T-helper 17 cell (primary cell): Measurements from ENCODE around the gene PRDM2. TPM values are rescaled to one million over a fixed set of nuclear protein-coding genes. Genes with fewer than 3 reads are reported as not detected.

ENCODE experiments used
- ATAC-seq: fragments of 150-1000 bp; cut with Tn5 transposase; 2 replicates; pipeline ENCODE4 v1.10.0; 2021; ENCODE audit warnings: mild to moderate bottlenecking, moderate library complexity
- DNase-seq, 3 donors: peaks; one replicate each; pipeline versions ENCODE4 v3.0.0 to v3.0.0-alpha.2; 2020 to 2021
- H3K9me3 ChIP-seq: one replicate; pipeline ENCODE4 v1.7.0; 2013; ENCODE audit warnings: low read length, mild to moderate bottlenecking; ENCODE audit not compliant: control insufficient read depth, poor library complexity, severe bottlenecking
- H3K27ac Mint-ChIP-seq: one replicate; pipeline ENCODE4 v1.8.0; 2022; ENCODE audit warnings: mild to moderate bottlenecking, moderate library complexity, mixed read lengths
- H3K27me3 Mint-ChIP-seq: one replicate; pipeline ENCODE4 v1.8.0; 2022; ENCODE audit warnings: mixed read lengths
- H3K36me3 Mint-ChIP-seq: one replicate; pipeline ENCODE4 v1.8.0; 2022; ENCODE audit warnings: low read depth, mixed read lengths
- H3K4me1 Mint-ChIP-seq: one replicate; pipeline ENCODE4 v1.8.0; 2022; ENCODE audit warnings: mild to moderate bottlenecking, mixed read lengths
- H3K4me3 Mint-ChIP-seq: one replicate; pipeline ENCODE4 v1.8.0; 2022; ENCODE audit warnings: mild to moderate bottlenecking, moderate library complexity, mixed read lengths
- total RNA-seq, 4 donors: library from RNA in 2 of 4; stranded (reverse) in 2 of 4; gene quantifications; one replicate each; pipeline ENCODE4 v1.2.3 and lab custom pipeline; 2022 to 2026

Gene PRDM2
- total RNA-seq, 2 donors from 2014 or later = 173 to 181 TPM

GRCh38 chr1:13851726-13852125 is 151.7 kb downstream of the PRDM2 start:
- no peaks in the 10 kb centered on the region for H3K9me3 ChIP-seq
- no peak overlapping the region for H3K27ac Mint-ChIP-seq
- peaks cover 2% of the 10 kb centered on the region for H3K36me3 Mint-ChIP-seq
- H3K27me3 Mint-ChIP-seq = no peaks in the 10 kb centered on the region
- H3K4me3 Mint-ChIP-seq = no peak overlapping the region
- DNase-seq (no peak), ATAC-seq (no peak)
- no peaks in the 10 kb centered on the region for H3K4me1 Mint-ChIP-seq

DNA sequence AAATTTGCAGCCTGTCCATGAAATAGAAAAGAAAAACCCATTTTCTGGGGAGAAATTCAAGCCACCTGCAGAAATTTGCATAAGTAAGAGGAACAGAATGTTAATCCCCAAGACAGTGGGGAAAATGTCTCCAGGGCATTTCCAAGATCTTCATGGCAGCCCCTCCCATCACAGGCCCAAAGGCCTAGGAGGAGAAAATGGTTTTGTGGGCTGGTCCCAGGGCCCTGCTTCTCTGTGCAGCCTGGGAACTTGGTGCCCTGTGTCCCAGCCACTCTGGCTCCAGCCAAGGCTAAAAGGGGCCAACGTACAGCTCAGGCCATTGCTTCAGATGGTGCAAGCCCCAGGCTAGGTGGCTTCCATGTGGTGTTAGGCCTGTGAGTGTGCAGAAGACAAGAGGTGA is 155.6 kb downstream of the PRDM2 start:
- H3K27ac Mint-ChIP-seq = no peak overlapping the region
- ATAC-seq (no peak), DNase-seq (no peak)
- no peaks in the 10 kb centered on the region for H3K27me3 Mint-ChIP-seq
- H3K4me1 Mint-ChIP-seq = no peaks in the 10 kb centered on the region
- H3K9me3 ChIP-seq = no peaks in the 10 kb centered on the region
- H3K36me3 Mint-ChIP-seq = no peaks in the 10 kb centered on the region
- no peak overlapping the region for H3K4me3 Mint-ChIP-seq

DNA sequence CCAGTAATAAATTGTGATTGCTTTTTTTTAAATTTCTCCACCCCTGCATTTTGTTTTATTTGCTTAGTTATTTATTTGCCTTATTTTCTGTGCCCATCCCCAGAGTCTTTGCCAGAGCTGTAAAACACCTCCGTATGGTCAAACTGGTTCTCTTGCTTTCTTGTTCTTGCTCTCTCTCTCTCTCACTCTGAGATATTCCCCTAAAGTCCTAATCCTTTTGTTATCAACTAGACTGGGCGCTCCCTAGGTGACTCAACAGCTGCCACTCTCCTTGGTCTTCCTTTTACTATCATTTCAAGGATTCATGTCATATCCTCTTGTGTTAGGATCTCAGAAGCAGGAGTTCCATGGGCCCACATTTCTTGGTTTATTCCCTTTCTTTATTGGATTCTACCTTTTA is 160.0 kb downstream of the PRDM2 start:
- Mint-ChIP-seq H3K4me3 (no peak overlapping the region), H3K27me3 (peaks cover 6% of the 10 kb centered on the region), H3K4me1 (no peaks in the 10 kb centered on the region), H3K36me3 (peaks cover 2% of the 10 kb centered on the region), H3K27ac (no peak overlapping the region)
- no peak for ATAC-seq
- no peaks in the 10 kb centered on the region for H3K9me3 ChIP-seq
- no peak for DNase-seq

- Mint-ChIP-seq H3K27me3 (peaks cover 14% of the 10 kb centered on the region), H3K4me3 (no peak overlapping the region), H3K36me3 (peaks cover 2% of the 10 kb centered on the region), H3K27ac (no peak overlapping the region), H3K4me1 (no peaks in the 10 kb centered on the region)
- DNase-seq = no peak
- no peak for ATAC-seq
- H3K9me3 ChIP-seq = no peaks in the 10 kb centered on the region
Observed at GRCh38 chr1:13864760-13865159, 164.8 kb downstream of the PRDM2 start.

DNA sequence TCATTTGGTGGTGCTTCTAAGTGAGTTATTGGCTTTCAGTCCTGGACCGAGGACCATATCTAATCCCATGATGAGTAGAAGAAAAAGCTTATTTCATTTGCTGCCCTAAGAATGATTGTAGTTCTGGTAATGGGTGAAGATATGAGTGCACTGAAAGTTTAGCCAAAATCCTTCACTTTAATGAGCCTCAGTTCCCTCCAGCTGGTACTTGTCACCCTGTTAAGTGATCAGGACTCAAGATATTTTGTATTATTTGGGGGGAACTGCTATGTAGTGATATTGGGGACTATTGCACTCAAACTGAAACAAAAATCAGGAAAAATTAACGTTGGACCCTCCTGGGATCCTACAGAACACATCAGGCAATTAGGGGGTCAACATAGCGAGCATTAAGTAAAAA is 165.9 kb downstream of the PRDM2 start:
- Mint-ChIP-seq H3K4me3 (no peak overlapping the region), H3K27me3 (peaks cover 14% of the 10 kb centered on the region), H3K36me3 (peaks cover 2% of the 10 kb centered on the region), H3K4me1 (no peaks in the 10 kb centered on the region), H3K27ac (no peak overlapping the region)
- DNase-seq (no peak), ATAC-seq (no peak)
- no peaks in the 10 kb centered on the region for H3K9me3 ChIP-seq

GRCh38 chr1:13867603-13868002 is 167.6 kb downstream of the PRDM2 start:
- H3K9me3 ChIP-seq = no peaks in the 10 kb centered on the region
- no peak for ATAC-seq
- Mint-ChIP-seq H3K4me3 (no peak overlapping the region), H3K4me1 (no peaks in the 10 kb centered on the region), H3K36me3 (no peaks in the 10 kb centered on the region), H3K27ac (no peak overlapping the region), H3K27me3 (peaks cover 14% of the 10 kb centered on the region)
- DNase-seq = no peak

DNA sequence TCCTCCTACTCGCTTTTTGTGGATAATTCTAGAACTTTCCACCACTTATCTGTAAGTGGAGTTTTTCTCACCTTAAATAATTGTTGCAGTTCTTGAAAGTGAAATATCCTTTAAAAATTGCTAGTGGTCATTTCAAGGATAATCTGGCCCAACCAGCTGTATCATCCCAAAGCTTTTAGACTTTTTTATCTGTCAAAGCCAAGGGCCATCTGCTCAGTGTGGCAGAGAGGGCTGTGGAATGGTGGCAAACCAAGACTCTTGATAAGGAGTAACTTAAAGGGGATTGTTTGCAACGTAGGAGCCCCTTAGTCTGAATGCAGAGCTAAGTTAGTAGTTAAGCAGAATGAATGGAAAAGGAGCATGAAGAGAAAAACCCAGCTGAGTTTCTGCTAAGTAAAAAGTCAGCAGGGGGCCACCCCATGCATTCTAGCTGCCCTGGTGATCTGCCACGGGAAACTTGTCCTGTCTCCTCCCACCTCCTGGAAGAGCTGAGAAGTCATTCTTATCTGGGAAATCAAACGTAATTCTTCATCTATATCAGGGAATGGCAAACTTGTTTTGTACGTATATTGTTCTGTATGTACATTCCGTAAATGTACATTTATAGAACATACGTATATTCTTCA is 169.3 kb downstream of the PRDM2 start:
- no peak overlapping the region for H3K27ac Mint-ChIP-seq
- H3K9me3 ChIP-seq = no peaks in the 10 kb centered on the region
- no peaks in the 10 kb centered on the region for H3K4me1 Mint-ChIP-seq
- DNase-seq (no peak), ATAC-seq (no peak)
- H3K36me3 Mint-ChIP-seq = no peaks in the 10 kb centered on the region
- H3K4me3 Mint-ChIP-seq = no peak overlapping the region
- peaks cover 18% of the 10 kb centered on the region for H3K27me3 Mint-ChIP-seq

DNA sequence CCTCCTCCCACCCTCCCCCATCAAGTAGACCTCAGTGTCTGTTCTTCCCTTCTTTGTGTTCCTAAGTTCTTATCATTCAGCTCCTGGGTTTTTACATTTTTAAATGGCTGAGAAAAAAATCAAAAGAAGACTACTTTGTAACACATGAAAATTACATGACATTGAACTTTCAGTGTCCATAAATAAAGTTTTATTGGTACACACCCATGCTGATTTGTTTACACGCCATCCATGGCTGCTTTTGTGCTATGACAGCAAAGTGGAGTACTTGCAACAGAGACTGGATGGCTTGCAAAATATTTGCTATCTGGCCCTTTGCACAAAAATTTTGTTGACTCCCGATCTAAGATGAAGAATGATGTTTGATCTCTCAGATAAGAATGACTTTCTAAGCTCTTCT is 171.4 kb downstream of the PRDM2 start:
- ATAC-seq (no peak), DNase-seq (no peak)
- H3K27ac Mint-ChIP-seq = no peak overlapping the region
- no peaks in the 10 kb centered on the region for H3K4me1 Mint-ChIP-seq
- no peak overlapping the region for H3K4me3 Mint-ChIP-seq
- H3K27me3 Mint-ChIP-seq = peaks cover 12% of the 10 kb centered on the region
- H3K9me3 ChIP-seq = no peaks in the 10 kb centered on the region
- no peaks in the 10 kb centered on the region for H3K36me3 Mint-ChIP-seq

DNA sequence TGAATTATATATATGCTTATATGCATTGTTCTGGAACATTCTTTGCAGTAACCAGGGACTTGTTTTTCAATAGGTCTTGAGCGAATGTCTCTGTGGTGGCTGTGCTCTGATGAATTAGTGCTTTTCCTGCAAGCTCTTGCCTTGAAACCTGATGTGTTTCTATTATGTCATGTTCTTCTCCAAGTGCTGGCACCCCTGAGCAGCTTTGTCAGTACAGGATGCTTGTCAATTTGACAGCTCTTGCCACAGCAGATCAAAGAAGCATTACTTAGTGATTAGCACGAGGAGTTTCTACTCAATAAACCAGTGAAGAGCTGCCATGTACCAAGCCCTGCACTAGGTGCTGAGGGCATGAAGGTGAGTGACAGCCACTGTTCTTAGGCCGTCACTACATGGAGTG is 171.9 kb downstream of the PRDM2 start:
- Mint-ChIP-seq H3K4me1 (no peaks in the 10 kb centered on the region), H3K27ac (no peak overlapping the region), H3K27me3 (peaks cover 12% of the 10 kb centered on the region), H3K36me3 (no peaks in the 10 kb centered on the region), H3K4me3 (no peak overlapping the region)
- no peaks in the 10 kb centered on the region for H3K9me3 ChIP-seq
- DNase-seq = no peak
- no peak for ATAC-seq

GRCh38 chr1:13873032-13873431 is 173.0 kb downstream of the PRDM2 start:
- H3K9me3 ChIP-seq = no peaks in the 10 kb centered on the region
- Mint-ChIP-seq H3K36me3 (no peaks in the 10 kb centered on the region), H3K27ac (no peak overlapping the region), H3K4me1 (no peaks in the 10 kb centered on the region), H3K4me3 (no peak overlapping the region), H3K27me3 (peaks cover 21% of the 10 kb centered on the region)
- DNase-seq (no peak), ATAC-seq (no peak)

Other genes with a start within 250 kb of the PRDM2 start
- not detected for gene LRRC38, start 186.2 kb upstream of the PRDM2 start, total RNA-seq
- not detected for gene PDPN, start 116.4 kb upstream of the PRDM2 start, total RNA-seq